DOHH2 (cell line): ENCODE results near the gene COMMD10.

Experiments
- H3F3A ChIP-seq: fragments of 200-600 bp; sonication (generic), shearing (Covaris generic); 2 replicates; pipeline ENCODE4 v1.6.0; 2016; ENCODE audit warnings: antibody characterized with exemption, mild to moderate bottlenecking; ENCODE audit not compliant: control insufficient read depth, insufficient read depth
- H3K27ac ChIP-seq: fragments of 200-600 bp; sonication (generic); 2 replicates; pipeline ENCODE4 v1.5.1; 2014; ENCODE audit warnings: low read depth, mild to moderate bottlenecking, low read length, moderate library complexity
- H3K27me3 ChIP-seq: fragments of 200-600 bp; sonication (generic); 2 replicates; pipeline ENCODE4 v1.6.1; 2014; ENCODE audit warnings: mild to moderate bottlenecking, low read length, mixed read lengths; ENCODE audit not compliant: control insufficient read depth
- H3K36me3 ChIP-seq: fragments of 200-600 bp; sonication (generic); 2 replicates; pipeline ENCODE4 v1.6.1; 2014; ENCODE audit warnings: mild to moderate bottlenecking, low read length, moderate library complexity, mixed read lengths; ENCODE audit not compliant: control insufficient read depth
- H3K4me1 ChIP-seq: fragments of 200-600 bp; sonication (generic); 2 replicates; pipeline ENCODE4 v1.6.1; 2014; ENCODE audit warnings: mild to moderate bottlenecking, low read length, mixed read lengths; ENCODE audit not compliant: control insufficient read depth
- H3K4me2 ChIP-seq: fragments of 200-600 bp; sonication (generic); 2 replicates; pipeline ENCODE4 v1.6.0; 2014; ENCODE audit warnings: mild to moderate bottlenecking, low read length, moderate library complexity
- H3K4me3 ChIP-seq: fragments of 200-600 bp; sonication (generic); 2 replicates; pipeline ENCODE4 v1.5.1; 2014; ENCODE audit warnings: mild to moderate bottlenecking, low read length, mixed read lengths
- H3K79me2 ChIP-seq: fragments of 200-600 bp; sonication (generic); 2 replicates; pipeline ENCODE4 v1.6.1; 2014; ENCODE audit warnings: mild to moderate bottlenecking, low read length, mixed read lengths; ENCODE audit not compliant: control insufficient read depth
- H3K9me2 ChIP-seq: fragments of 200-600 bp; sonication (generic); replicated peaks from 2 replicates; pipeline ENCODE4 v1.6.1; 2014; ENCODE audit warnings: mild to moderate bottlenecking, low read length, mixed read lengths; ENCODE audit not compliant: control insufficient read depth
- H3K9me3 ChIP-seq: fragments of 200-600 bp; sonication (generic); 2 replicates; pipeline ENCODE4 v1.6.1; 2014; ENCODE audit warnings: antibody characterized with exemption, low read length, mixed read lengths; ENCODE audit not compliant: control insufficient read depth, insufficient read depth
- H4K20me1 ChIP-seq: fragments of 200-600 bp; sonication (generic); 2 replicates; pipeline ENCODE4 v1.6.0; 2014; ENCODE audit warnings: low read depth, mild to moderate bottlenecking, antibody characterized with exemption, low read length, moderate library complexity; ENCODE audit not compliant: control insufficient read depth, insufficient read depth
- EZH2phosphoT487 ChIP-seq: fragments of 200-600 bp; sonication (generic); IDR thresholded peaks from 2 replicates; pipeline ENCODE4 v1.6.1; 2017; ENCODE audit warnings: borderline replicate concordance, mild to moderate bottlenecking, antibody characterized with exemption, low read length, moderate library complexity, mixed read lengths
- TF ChIP-seq, protein P1 (sequence below): fragments of 200-600 bp; sonication (generic); IDR thresholded peaks from one replicate; pipeline ENCODE4 v1.5.1; 2014; ENCODE audit warnings: antibody characterized with exemption, mild to moderate bottlenecking, low read depth, low read length; ENCODE audit not compliant: poor library complexity, severe bottlenecking

The COMMD10 gene

DNA sequence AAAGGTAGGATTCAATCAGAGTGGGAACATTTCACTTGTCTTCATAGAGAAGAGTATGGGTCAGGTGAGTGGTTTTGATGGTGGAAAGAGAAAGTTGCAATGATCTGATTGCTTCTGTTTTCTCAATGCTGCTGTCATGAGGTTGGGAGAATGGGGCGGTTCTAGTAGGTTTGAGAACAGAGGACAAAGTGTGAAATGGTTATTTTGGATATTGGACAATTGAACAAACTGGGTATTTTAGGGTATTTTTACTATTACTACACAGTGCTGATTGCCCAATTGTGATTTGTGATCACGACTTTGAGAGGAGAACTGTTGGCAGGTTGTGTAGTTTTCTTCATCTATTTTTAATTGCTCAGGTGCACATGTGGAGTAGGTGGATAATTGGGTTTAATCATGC is 60.2 kb downstream of the COMMD10 start:
- Histone ChIP-seq H3K9me2 (no peaks in the 10 kb centered on the region), H3K4me1 (no peaks in the 10 kb centered on the region), H3K36me3 (peaks cover 3% of the 10 kb centered on the region), H4K20me1 (no peaks in the 10 kb centered on the region), H3K9me3 (peaks cover 3% of the 10 kb centered on the region; the same call in 1 of the 2 replicates), H3F3A (no peaks in the 10 kb centered on the region), H3K27ac (no peak overlapping the region), H3K79me2 (peaks cover 3% of the 10 kb centered on the region; the same call in 1 of the 2 replicates), H3K4me2 (no peak overlapping the region), H3K27me3 (no peaks in the 10 kb centered on the region), H3K4me3 (no peak overlapping the region)
- TF ChIP-seq EZH2phosphoT487, result no peak
- TF ChIP-seq, protein P1, sequence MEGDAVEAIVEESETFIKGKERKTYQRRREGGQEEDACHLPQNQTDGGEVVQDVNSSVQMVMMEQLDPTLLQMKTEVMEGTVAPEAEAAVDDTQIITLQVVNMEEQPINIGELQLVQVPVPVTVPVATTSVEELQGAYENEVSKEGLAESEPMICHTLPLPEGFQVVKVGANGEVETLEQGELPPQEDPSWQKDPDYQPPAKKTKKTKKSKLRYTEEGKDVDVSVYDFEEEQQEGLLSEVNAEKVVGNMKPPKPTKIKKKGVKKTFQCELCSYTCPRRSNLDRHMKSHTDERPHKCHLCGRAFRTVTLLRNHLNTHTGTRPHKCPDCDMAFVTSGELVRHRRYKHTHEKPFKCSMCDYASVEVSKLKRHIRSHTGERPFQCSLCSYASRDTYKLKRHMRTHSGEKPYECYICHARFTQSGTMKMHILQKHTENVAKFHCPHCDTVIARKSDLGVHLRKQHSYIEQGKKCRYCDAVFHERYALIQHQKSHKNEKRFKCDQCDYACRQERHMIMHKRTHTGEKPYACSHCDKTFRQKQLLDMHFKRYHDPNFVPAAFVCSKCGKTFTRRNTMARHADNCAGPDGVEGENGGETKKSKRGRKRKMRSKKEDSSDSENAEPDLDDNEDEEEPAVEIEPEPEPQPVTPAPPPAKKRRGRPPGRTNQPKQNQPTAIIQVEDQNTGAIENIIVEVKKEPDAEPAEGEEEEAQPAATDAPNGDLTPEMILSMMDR, result no peak

DNA sequence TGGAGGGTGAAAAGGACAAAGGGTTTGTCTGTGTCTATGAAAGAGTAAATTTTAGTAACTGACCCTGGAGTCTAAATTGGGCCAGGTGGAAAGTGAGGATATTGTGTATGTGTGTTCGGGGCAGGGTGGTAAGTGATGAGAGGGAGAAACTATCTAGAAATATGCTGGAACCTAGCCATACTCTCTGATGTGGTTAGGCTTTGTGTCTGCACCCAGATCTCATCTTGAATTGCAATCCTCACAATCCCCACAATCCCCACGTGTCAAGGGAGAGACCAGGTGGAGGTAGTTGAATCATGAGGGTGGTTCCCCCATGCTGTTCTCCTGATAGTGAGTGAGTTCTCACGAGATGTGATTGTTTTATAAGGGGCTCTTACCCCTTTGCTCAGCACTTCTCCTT is 60.6 kb downstream of the COMMD10 start:
- Histone ChIP-seq H3K27me3 (no peaks in the 10 kb centered on the region), H3F3A (no peaks in the 10 kb centered on the region), H3K36me3 (peaks cover 3% of the 10 kb centered on the region; the same call in 1 of the 2 replicates), H3K9me3 (peaks cover 3% of the 10 kb centered on the region; the same call in 1 of the 2 replicates), H4K20me1 (no peaks in the 10 kb centered on the region), H3K9me2 (no peaks in the 10 kb centered on the region), H3K4me3 (no peak overlapping the region), H3K4me2 (no peak overlapping the region), H3K4me1 (no peaks in the 10 kb centered on the region), H3K79me2 (peaks cover 3% of the 10 kb centered on the region; the same call in 1 of the 2 replicates), H3K27ac (no peak overlapping the region)
- TF ChIP-seq, protein P1, result no peak
- TF ChIP-seq EZH2phosphoT487, result no peak

DNA sequence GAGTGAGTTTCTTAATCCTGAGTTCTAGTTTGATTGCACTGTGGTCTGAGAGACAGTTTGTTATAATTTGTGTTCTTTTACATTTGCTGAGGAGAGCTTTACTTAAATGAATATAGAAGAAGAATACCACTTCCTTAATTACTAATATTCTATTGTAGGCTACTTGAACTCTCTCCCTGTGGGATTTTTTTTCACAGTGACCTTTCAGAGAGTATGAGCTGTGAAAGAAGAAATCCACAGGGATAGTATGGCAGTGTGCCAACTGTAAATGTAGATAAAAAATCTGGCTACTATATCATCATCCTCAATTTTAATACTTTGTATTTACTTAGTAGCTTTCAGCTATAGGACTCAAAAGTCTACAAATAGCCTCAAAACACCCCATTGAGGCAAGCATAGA is 67.3 kb downstream of the COMMD10 start:
- no peak for TF ChIP-seq EZH2phosphoT487
- TF ChIP-seq, protein P1, result no peak
- peaks cover 3% of the 10 kb centered on the region; the same call in 1 of the 2 replicates for H3K9me3 ChIP-seq
- H3K4me1 ChIP-seq, result peaks cover 4% of the 10 kb centered on the region; the same call in 1 of the 2 replicates
- H3K4me3 ChIP-seq, result no peak overlapping the region
- H3K4me2 ChIP-seq, result no peak overlapping the region
- H3K27ac ChIP-seq, result no peak overlapping the region
- no peaks in the 10 kb centered on the region for H3K9me2 ChIP-seq
- no peaks in the 10 kb centered on the region for H3K27me3 ChIP-seq
- H3K79me2 ChIP-seq, result peaks cover 3% of the 10 kb centered on the region; the same call in 1 of the 2 replicates
- peaks cover 3% of the 10 kb centered on the region; the same call in 1 of the 2 replicates for H3K36me3 ChIP-seq
- no peaks in the 10 kb centered on the region for H3F3A ChIP-seq
- no peaks in the 10 kb centered on the region for H4K20me1 ChIP-seq
